Activated T-cell treated with anti-CD3 and anti-CD28 coated beads for 48 hours (primary cell): ENCODE results near the gene SLC16A8.
"Not testable (repeated sequence)": the region's sequence is repeated elsewhere in the genome, so short reads cannot be mapped to it uniquely, and the experiment has no call there.

Experiments used
- DNase-seq: peaks from one replicate; pipeline ENCODE4 v3.0.0-alpha.2; 2020; ENCODE audit warnings: low read depth

The SLC16A8 gene

GRCh38 chr22:38086001-38086845, 2.2 kb upstream of the SLC16A8 start:
- no peak for DNase-seq

GRCh38 chr22:38085501-38085900, 1.5 kb upstream of the SLC16A8 start:
- no peak for DNase-seq

DNA sequence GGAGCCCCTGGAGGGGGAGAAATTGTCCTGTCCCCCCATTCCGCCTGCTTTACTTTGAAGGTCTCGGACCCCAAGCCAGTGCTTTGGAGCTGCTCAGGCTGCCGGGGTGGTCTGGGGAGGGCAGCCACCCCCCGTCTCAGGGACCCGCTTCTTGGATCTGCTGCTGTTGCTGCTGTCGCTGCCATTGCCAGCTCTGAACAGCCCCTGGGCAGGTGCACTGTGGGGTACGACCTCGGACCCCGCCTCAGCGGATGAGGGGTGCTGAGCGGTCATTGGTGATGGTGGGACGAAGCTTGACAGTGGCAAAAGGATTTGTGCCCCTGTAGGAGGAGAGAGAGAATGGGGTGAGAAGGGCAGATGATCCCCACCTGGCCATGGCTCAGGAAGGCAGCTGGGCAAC, 1.1 kb upstream of the SLC16A8 start:
- no peak for DNase-seq

DNA sequence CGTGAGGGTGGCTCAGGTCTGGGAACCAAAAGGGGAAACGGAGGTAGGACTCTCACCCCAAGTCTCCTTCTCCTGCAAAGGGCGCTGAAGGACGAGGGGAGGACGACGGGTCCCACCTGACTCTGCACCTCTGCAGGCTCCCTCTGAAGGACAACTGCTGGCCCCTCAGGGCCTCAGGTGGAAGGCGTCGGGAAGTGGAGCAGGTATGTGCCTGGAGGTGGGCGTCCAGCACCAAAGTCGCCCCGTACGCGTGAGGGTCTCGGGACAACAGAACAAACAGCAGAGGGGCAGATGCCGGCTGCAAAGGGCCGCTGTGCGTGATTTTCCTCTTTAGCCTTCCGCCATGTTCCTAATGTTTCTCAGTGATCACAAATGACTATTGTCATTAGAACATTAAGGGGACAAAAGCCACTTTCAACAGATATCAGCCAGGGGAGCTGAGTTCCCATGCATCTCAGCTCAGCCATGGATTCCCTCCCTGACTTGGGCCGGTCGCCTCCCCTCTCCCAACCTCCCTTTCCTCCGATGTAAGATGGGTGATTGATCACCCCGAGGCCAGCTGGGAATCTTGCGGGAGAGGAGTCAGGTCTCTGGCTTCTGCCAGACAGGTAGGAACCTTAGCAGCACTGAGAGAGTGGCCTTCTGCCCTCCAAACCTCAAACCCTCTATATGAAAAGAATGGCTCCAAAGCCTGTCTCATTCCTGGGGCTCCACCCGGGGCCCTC, 836 bp downstream of the SLC16A8 start:
- DNase-seq, result no peak

GRCh38 chr22:38081941-38082828, 1.8 kb downstream of the SLC16A8 start:
- no peak for DNase-seq

DNA sequence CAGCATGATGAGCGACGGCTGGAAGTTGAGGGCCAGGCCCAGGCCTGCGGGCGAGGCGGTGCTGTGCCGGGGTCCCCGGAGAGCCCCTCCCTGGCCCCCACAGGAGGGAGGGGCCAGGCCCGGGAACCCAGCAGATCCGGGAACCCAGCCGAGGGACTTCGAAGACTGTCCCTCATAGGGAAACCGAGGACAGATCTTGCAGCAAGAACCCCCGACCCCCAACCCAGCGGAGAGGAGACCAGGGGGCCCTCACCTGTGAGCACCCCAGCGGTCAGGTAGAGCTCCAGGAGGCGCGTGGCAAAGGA, 2.4 kb downstream of the SLC16A8 start:
- DNase-seq, result no peak

DNA sequence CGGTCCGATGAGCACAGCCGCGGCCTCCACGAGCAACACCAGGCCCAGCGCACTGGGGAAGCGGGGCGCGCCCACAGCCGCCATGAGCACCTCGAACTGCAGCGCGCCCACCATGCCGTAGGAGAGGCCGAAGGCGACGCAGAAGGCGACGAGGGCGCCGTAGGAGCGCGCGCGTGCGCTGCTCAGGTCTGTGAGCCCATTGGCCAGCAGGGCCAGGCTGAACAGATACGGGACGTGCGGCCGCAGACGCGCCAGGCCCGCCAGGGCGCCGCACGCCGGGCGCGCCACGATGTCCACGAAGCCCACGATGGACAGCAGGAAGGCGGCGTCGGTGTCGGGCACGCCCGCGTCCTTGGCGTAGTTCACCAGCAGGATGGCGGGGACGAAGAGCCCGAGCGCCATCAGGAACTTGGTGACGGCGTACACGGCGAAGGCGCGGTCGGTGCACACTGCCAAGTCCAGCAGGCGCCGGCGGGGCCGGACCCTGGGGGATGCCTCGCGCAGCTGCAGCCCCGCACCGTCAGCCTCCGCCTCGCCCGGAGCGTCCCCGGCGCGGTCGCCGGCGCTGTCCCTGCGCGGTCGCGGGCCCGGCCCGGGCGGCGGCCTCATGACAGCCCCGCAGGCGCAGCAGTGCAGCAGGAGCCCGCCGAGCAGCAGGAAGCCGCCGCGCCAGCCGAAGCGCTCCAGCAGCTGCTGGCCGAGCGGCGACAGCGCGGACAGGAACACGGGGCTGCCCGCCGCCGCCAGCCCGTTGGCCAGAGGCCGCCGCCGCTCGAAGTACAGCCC, 2.9 kb downstream of the SLC16A8 start:
- DNase-seq, result no peak

DNA sequence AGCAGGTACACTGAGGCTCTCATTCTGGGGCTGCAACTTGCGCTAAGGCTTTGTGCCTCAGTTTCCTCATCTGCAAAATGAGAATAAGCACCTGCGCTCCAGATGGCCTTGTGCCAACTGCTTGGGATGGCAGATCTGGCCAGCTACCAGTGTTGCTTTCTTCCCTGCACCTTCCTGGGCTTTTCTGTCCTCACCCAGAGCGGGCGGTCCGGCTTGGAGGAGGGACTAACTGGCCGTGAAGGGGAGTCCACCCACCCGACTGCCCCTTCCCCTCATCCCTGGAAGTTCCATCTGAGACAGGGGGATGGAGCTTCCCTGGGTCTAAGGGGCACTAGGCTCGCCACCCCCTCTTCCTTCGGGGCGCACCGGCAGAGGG, 3.5 kb downstream of the SLC16A8 start:
- DNase-seq, result no peak

GRCh38 chr22:38079804-38080203, 4.2 kb downstream of the SLC16A8 start:
- no peak for DNase-seq

- DNase-seq, result not testable (repeated sequence)
Observed at GRCh38 chr22:38079208-38079607, 4.8 kb downstream of the SLC16A8 start.

DNA sequence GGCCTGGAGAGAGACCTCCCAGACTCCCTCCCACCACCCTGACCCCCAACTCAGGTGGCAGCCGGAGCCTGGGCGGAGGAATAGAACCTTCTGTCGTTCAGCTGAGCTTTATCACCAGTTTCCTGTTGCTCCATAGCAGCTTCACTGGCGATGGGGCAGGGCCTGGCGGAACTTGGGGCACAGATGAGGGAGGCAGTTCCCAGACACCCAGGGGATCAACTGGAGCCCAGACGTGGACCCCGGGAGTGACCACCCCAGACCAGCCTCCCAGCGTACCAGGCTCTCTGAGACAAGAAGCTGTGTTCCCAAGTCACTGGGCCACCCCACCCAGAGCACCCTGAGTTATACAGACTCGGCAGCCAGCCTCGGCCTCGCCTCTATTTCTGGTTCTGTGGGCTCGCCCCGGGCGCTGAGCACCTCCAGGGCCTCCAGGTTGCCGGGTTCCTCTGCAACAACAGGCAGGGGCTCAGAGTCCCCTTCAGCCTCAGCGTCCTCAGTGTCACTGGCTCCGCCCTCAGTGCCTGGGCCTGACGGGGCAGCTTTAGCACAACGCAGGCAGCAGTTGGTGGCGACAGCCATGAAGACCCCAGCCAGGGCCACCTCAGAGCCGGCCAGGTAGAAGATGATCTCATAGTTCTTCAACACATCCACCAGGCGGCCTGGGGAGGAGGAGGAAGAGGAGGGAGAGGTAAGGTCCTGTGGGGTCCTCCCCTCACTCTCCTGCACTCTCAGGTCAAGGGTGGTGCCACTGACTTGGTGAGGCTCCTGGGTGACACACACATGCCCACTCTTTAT, 5.7 kb downstream of the SLC16A8 start:
- no peak for DNase-seq

- no peak for DNase-seq
Observed at GRCh38 chr22:38077595-38077994, 6.4 kb downstream of the SLC16A8 start.

DNA sequence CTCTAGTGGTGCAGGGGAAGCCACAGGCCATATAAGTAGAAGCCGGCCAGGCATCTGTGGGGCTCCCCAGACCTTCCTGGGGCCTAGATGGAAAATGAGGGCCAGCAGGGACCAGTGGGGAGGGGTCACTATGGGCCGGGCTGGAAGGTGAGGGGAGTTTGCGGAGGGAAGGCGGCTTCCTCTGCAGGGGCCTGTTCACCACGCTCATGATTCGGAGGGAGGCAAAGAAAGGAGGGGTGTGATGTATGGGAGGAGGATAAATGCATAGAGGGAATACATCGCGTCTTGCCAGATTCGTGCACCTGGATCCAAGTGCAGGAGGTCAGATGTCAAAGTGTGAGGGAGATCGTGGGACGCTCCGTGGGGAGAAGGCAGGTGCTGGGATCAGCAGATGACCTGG, 6.9 kb downstream of the SLC16A8 start:
- no peak for DNase-seq

DNA sequence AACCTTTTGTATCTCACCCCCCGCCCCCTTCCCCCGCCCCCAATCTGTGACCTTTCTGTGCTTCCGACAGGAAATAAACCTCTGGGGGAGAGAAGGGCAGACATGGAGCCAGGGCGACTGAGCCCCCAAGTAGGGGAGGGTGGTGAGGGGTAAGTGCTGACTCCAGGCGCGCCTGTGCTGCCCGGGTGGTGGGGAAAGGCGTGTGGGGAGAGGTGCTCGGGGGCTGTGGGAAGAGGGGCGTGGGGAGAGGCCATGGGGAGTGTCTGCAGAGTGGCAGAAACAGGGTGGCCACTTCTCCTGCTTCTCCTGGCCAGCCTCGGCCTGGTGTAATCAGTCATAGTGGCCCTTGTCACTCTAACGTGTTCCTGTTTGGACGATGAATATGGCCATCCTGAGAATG, 8.0 kb downstream of the SLC16A8 start:
- DNase-seq, result no peak

GRCh38 chr22:38075105-38075825, 8.7 kb downstream of the SLC16A8 start:
- no peak for DNase-seq

- no peak for DNase-seq
Observed at GRCh38 chr22:38074181-38075104, 9.5 kb downstream of the SLC16A8 start.

GRCh38 chr22:38073150-38074130, 10.5 kb downstream of the SLC16A8 start:
- DNase-seq, result no peak
